HK-2 (cell line): ENCODE results near the gene BIN2.
"Not testable (repeated sequence)": the region's sequence is repeated elsewhere in the genome, so short reads cannot be mapped to it uniquely, and the experiment has no call there.

Experiments used
- DNase-seq: peaks from one replicate; pipeline ENCODE4 v3.0.0-alpha.2; 2018; ENCODE audit not compliant: unreplicated experiment

BIN2 gene

DNA sequence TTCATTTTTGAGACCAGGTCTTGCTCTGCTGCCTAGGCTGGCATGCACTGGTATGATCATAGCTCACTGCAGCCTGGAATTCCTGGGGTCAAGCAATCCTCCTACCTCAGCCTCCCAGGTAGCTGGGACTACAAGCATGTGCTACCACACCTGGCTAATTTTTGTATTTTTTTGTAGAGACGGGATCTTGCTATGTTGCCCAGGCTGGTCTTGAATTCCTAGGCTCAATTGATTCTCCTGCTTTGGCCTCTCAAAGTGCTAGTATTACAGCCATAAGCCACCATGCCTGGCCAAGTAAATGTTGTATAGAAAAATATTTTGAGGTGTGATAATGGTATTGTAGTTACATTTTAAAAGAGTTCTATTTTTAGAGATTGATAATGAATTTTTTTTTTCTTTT lies 12.6 kb downstream of the BIN2 start:
- no peak for DNase-seq

DNA sequence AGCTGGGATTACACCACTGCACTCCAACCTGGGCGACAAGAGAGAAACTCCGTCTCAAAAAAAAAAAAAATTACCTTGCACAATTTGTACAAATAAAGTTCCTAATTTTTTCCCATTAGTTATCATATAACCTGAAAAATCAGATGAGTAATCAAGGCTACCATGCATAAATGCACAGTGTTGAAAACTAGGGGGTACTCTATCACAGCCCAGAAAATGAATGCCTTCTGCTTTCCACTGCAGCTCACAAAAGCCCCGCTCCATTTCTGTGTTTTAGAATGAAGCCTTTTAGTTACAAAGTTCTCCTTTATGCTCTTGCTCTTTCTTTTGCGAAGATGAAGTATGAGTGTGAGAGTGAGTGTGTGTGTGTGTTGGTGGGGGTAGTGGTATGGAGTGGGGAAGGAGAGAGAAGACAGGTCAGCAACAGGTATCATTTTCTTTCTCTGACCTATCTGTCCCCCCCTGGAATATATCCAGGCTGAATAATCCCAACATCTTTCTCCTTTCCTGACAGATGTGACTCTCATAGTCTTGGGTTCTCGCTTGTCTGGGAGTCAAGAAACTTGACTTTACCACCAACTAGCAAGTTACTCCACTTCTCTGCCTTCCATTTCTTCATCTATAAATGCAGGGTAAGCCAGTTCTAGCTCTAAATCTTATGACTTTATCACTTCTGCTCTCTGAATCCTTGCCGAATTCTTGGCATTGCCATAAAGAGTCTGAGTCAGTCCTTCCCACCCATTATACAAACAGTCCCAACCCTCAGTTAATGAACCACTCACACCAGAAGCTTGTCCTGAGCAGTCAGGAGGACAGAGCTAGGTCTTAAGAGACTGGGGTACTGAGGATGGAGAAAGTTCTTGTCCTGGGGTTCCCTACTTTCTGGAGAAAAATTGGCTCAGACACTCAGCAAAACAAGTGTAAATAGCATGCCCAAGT lies 16.1 kb downstream of the BIN2 start:
- peak; percentile 14 for DNase-seq

DNA sequence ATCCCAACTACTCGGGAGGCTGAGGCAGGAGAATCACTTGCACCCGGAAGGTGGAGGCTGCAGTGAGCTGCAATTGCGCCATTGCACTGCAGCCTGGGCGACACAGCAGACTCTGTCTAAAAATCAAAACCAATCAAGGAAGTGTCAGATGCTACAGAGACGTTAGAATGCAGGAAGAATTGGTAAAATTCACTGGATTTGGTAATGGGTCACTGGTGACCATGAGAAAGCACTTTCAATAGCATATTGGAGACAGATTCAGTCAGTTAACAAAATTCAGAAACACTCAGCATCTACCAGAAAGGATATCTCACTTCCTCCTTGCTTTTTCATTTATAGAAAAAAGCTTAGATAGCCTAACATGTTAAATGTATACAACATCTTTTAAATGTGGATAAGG lies 17.5 kb downstream of the BIN2 start:
- no peak for DNase-seq

DNA sequence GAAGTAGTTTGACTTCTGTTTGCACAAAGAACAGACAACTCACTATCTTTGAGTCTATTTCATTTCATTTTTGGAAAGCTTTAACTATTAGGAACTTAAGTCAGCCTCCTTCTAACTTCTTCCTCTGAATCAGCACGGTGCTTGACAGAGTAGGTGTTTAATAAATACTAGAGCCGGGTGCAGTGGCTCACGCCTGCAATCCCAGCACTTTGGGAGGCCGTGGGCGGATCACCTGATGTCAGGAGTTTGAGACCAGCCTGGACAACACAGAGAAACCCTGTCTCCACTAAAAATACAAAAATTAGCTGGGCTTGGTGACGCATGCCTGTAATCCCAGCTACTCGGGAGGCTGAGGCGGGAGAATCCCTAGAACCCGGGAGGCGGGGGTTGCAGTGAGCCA lies 23.2 kb downstream of the BIN2 start:
- not testable (repeated sequence) for DNase-seq

DNA sequence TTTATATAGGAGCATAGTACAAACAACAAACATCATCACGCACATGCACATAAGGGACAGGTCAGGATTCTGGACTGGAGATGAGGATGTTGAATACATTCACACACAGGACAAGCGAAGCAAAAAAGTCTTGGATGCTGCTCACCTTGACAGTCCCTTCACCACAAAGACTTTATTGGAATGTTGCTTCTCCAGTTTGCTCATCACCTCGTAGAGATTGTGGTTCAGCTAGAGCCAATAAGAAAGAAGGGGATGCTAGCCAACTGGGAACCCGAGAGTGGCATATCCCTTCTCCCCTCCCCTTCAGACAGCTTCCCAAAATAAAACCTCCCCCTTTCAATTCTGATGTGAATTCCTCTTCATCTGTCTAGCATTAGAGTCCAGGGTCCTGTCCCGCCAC lies 28.3 kb downstream of the BIN2 start:
- DNase-seq, result no peak

- not testable (repeated sequence) for DNase-seq
Observed at GRCh38 chr12:51294097-51294496, 29.9 kb downstream of the BIN2 start.

- DNase-seq, result no peak
Observed at GRCh38 chr12:51293696-51294095, 30.3 kb downstream of the BIN2 start.

DNA sequence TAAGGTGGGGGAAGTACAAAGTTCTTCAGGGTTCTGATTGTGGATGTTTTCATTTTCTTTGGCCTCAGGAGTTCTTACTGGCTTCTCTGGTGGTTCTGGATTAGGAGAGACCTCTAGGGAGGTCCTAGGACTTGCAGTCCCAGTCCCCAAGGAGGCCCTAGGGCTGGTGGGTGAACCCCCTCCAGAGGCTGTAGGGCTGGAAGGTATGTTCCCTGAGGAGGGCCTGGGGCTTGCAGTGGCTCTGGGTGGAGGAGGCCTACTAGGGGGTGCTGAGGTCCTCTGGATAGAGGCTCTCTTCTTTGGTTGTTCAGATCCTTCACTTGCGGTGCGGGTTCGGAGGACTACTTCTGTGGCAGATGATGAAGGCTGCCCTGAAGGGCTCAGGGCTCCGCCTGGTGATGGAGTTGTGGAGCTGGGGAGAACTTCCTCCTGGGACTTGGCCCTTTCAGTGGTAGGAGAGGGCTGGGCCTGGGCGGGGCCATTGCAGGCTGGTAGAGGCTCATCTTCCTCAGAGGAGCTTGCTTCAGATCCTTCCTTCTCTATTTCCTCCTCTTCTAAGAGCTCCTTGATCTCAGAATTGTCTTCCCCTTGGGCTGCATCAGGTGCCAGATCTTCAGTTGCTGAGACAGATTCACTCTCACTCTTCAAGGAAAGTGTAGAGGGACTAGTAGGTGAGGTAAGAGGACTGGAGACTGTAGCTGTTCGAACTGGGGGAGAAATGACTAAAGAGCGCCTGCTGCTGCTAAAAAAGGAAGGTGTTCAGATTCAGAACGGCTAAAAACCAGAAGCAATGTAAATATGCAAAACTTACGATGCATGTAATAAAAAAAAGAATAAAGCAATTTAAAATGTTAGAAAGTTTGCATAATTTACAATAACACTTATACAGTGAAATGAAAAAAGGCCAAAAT lies 32.1 kb downstream of the BIN2 start:
- not testable (repeated sequence) for DNase-seq

GRCh38 chr12:51285843-51286242 lies 38.1 kb downstream of the BIN2 start:
- DNase-seq, result no peak

- DNase-seq, result no peak
Observed at GRCh38 chr12:51281202-51281924, 42.6 kb downstream of the BIN2 start.

DNA sequence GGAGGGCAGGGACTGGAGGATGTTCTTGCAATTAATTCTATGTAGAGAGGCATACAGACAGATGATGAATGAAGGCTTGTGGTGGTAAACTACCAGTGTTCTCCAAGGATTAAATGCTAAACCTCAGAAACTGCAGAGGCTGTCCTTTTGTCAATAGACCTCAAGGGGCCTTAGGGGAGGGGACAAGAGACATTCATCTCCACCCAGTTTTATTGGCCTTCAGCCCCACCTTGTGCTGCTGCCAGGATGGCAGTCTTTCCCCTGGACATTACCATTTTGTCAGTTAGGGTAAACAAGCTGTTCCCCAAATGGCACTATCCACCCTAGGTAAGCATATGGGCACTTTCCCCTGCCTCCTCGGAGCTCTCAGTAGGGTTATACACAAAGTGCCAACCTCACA lies 48.9 kb downstream of the BIN2 start:
- DNase-seq, result no peak

- DNase-seq, result not testable (repeated sequence)
Observed at GRCh38 chr12:51272810-51273209, 51.2 kb downstream of the BIN2 start.

DNA sequence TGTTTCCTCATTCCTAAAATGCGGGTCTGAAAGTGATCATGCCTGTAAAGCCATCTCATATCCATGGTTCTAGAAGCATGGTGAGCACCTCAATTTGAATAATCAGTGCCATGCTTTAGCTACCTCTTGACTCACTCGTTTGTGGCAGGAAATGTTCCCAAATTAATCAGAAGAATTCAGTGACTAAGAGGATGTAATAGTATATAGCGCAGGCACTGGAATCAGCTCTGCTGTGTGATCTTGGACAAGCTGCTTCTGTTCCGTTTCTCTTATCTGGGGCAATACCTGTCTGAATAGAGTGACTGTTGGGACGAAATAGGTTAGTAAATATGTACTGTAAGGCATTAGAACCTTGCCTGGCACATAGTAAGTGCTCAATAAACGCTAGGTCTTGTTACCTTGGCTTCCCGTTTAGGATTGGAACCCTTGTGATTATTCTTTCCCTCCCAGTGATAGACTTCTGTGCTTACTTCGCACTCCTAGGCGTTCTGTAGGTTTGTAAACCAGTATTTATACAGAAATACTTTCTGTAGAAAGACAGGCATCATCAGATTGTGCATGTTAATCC lies 52.9 kb downstream of the BIN2 start:
- DNase-seq, result no peak

DNA sequence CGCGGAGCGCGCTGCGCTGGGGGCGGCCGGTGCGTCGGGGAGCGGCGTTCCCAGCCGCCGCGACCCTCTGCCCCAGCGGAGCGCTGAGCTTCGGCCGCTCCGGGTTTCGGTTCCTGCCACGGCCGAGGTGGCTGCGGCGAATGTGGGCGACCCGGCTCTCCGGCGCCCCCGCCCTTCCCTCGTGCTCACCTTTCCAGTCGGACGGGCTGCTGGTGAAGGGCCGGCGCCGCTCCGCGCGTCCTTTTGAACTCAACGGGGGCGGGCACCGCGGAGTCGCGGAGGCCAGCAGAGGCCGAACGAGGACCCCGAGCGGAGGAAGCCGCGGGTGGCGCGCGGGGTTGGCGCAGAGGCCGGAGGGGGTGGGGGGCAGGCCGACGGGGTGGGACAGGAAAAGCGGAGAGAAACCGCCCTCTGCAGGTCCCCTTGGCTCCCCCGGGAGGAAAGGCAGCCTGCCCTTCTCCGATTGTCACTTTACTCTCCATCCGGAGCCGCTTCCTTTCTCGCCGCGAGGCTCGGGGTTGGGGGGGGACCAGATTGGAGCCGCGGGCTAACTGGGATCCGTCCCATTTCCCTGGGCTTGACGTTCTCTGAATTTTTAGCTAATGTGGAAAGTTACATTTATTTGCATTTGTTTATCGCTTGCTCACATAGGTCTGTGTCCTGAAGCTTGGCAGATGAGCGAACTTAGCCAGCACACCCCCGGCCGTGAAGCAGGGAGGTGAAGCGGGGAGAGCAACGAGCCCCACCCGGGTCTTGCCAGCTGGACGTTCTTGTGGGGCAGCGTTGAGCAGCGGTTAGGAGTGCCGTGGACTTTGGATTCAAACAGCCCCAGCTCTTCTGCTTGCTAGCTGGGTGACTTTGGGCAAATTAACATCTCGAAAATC lies 53.7 kb downstream of the BIN2 start, which contains the start of gene SMAGP:
TSS of gene SMAGP (minus strand) at position 349 of the 884 bp plus-strand sequence. CDS start 1,137 bp downstream, outside the sequence.
- DNase-seq, result peak; percentile 75

DNA sequence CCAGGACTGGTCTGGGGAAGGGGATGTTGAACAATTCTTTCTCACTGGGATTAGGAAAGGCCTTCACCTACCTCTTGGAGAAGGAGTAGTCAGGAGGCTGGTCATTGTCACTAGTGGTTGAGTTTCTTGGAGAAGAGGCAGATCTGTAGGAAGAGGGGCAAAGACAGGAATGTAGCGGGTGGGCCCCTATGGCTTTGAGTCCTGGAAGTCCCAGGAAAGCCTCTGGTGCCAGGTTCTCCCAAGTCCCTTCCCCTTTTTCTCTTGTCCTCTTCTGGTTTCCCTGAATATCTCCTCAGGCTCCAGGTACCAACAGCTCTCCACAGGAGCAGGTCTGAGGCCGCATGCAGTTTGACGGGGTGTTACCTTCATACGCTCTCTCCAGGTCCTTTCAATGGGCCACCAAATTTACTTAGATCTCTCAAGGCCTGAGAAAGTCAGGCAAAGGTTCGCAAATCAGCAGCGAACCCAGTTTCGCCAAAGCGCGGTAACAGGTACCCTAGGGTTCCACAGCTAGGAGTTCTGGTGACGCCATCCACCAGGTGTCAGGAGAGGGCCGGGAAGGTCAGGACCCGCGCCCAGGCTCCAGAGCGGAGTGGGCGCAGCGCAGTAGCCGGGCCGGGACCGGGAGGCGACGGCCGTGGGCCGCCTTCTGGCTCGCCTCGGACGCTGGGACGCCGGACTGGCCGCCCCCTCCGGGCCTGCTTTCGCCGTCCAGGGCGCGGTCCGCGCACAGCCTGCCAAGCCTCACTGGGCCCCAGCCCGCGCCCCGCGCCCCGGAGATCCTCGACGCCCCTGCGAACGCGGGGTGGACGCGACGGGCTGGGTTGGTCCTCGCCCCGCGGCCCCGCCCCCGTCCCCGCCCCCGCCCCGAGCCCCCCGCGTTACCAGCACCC lies 54.6 kb downstream of the BIN2 start:
- peak; percentile 46 for DNase-seq

DNA sequence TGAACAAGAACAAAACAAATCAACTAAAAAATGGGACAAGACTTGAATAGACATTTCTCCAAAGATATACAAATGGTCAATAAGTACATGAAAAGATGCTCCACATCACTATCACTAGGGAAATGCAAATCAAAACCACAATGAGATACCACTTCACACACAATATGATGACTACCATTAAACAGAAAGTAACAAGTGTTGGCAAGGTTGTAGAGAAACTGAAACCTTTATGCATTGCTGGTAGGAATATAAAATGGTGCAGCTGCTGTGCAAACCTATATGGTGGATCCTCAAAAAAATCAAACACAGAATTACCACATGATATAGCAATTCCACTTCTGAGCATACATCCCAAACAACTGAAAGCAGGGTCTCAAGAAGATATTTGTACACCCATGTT lies 59.0 kb downstream of the BIN2 start:
- no peak for DNase-seq

- DNase-seq, result no peak
Observed at GRCh38 chr12:51264297-51264696, 59.7 kb downstream of the BIN2 start.

DNA sequence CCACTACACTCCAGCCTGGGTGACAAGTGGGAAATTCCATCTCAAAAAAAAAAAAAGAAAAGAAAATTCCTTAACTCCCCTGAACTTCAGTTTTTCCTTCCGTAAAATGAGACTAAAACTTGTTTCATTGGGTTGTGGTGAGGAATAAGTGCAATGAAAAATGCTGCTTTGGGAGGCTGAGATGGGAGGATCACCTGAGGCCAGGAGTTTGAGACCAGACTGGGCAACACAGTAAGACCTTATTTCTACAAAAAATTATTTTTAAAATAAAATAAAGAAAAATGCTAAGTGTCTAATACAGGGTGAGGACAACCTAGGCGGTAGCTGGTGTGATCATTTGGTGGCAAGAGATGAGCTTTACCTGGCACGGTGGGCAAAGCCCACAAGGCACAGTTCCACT lies 60.6 kb downstream of the BIN2 start:
- no peak for DNase-seq

- DNase-seq, result no peak
Observed at GRCh38 chr12:51262758-51263177, 61.2 kb downstream of the BIN2 start.
